ENCODE results near the gene CTU2.

CTU2 gene

DNA sequence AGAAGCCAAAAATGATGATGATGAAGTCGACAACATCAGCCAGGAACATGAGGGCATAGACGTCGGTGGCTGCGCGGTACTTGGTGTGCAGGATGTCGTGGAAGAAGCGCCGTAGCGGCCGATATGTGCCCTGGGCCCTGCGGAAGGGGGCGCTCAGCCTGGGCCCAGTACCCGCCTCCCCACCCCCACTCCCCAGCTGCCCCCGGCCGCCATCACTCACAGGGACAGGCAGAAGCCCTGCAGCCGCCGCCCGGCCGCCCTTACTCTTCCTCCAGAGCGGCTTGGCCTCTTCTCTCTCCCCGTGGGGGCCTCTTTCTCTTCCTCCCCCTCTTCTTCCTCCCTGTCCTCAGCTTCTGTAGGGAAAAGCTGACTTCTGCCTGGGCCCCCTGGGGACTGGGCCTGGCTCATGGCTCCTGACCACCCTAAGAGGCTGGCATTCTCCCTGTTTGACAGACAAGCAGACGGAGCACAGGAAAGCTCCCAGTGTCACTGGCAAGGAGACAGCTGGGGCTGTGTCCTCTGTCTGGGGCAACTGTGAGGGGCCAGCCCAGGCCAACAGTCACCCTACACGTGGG, 14.2 kb downstream of the CTU2 start:
- H3K27me3 ChIP-seq (ENCODE audit: control insufficient read depth, insufficient read depth, low read length), result no peaks in the 10 kb centered on the region
- H3K4me3 ChIP-seq (ENCODE audit: low read length), result no peak overlapping the region
- no peaks in the 10 kb centered on the region for H3K9me3 ChIP-seq (ENCODE audit: control insufficient read depth, low read depth, low read length)
- H3K4me1 ChIP-seq (ENCODE audit: control insufficient read depth, low read depth, low read length), result no peaks in the 10 kb centered on the region
- peaks cover 16% of the 10 kb centered on the region for H3K36me3 ChIP-seq (ENCODE audit: control insufficient read depth, low read depth, low read length)
- H3K27ac ChIP-seq (ENCODE audit: low read length), result no peak overlapping the region
- no peak overlapping the region for H3K9ac ChIP-seq (ENCODE audit: low read length)

DNA sequence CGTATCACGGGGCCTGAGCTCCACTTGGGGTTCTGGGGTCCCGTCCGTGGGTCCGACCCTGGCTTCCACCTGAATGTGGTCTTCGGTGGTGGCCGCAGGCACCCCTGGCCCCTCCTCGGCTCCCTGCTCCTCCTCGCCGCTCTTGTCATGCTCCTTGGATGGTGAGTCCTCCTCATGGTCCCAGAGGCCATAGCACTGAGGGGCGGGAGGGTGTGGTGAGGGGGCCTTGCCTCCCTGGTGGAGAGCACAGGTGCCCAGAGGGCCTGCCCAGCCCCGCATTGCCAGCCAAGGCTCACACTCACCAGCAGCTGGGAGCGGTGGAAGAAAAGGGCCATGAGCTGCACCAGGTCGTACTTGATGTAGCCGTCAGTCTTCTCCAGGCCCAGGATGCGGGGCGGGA, 14.9 kb downstream of the CTU2 start:
- no peaks in the 10 kb centered on the region for H3K4me1 ChIP-seq (ENCODE audit: control insufficient read depth, low read depth, low read length)
- peaks cover 10% of the 10 kb centered on the region for H3K36me3 ChIP-seq (ENCODE audit: control insufficient read depth, low read depth, low read length)
- H3K4me3 ChIP-seq (ENCODE audit: low read length), result no peak overlapping the region
- no peaks in the 10 kb centered on the region for H3K9me3 ChIP-seq (ENCODE audit: control insufficient read depth, low read depth, low read length)
- no peak overlapping the region for H3K27ac ChIP-seq (ENCODE audit: low read length)
- no peaks in the 10 kb centered on the region for H3K27me3 ChIP-seq (ENCODE audit: control insufficient read depth, insufficient read depth, low read length)
- H3K9ac ChIP-seq (ENCODE audit: low read length), result no peak overlapping the region

DNA sequence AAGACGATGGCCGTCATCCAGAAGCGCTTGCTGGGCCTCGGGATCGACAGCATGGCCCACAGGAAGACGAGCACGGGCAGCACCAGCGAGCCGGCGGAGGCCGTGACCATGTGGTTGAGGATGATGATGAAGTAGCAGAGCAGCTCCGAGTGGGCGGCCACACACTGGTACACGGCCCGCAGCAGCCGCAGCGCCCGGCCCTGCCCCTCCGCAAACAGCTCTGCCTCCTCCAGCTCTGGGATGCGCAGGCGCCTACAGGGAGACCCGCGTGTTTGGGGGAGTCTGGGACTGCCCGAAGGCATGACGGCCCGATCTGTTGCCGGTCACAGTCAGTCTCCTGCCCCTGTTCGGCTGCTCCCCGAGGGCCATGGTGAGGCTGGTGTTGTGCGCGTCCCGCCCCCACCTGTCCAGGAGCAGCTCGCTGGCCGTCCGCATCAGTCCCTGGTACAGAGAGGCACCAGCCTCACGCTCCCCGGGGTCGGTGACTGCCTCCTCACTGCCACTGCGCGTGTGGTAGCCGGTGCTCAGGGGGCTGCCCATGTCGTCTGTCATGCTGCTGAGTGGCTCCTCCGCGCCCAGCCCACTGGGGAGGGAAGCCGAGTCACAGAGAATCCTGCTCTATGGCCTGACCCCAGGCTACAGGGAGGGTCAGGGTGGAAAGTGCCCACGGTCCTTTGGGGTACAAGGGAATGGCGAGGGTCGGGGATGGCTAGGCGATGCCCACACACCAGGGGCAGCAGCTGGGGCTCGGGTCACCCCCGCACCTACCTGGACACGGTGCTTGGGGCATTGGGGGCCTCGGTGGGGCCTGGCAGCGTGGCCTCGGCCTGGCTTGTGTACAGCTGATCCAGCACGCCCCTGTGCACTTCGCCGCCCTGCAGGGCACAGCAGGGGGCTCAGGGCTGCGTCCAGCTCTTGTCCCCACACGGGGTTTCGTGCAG, 15.8 kb downstream of the CTU2 start:
- H3K36me3 ChIP-seq (ENCODE audit: control insufficient read depth, low read depth, low read length), result peaks cover 5% of the 10 kb centered on the region
- no peak overlapping the region for H3K4me3 ChIP-seq (ENCODE audit: low read length)
- no peak overlapping the region for H3K9ac ChIP-seq (ENCODE audit: low read length)
- no peaks in the 10 kb centered on the region for H3K4me1 ChIP-seq (ENCODE audit: control insufficient read depth, low read depth, low read length)
- H3K27me3 ChIP-seq (ENCODE audit: control insufficient read depth, insufficient read depth, low read length), result no peaks in the 10 kb centered on the region
- H3K9me3 ChIP-seq (ENCODE audit: control insufficient read depth, low read depth, low read length), result no peaks in the 10 kb centered on the region
- no peak overlapping the region for H3K27ac ChIP-seq (ENCODE audit: low read length)

DNA sequence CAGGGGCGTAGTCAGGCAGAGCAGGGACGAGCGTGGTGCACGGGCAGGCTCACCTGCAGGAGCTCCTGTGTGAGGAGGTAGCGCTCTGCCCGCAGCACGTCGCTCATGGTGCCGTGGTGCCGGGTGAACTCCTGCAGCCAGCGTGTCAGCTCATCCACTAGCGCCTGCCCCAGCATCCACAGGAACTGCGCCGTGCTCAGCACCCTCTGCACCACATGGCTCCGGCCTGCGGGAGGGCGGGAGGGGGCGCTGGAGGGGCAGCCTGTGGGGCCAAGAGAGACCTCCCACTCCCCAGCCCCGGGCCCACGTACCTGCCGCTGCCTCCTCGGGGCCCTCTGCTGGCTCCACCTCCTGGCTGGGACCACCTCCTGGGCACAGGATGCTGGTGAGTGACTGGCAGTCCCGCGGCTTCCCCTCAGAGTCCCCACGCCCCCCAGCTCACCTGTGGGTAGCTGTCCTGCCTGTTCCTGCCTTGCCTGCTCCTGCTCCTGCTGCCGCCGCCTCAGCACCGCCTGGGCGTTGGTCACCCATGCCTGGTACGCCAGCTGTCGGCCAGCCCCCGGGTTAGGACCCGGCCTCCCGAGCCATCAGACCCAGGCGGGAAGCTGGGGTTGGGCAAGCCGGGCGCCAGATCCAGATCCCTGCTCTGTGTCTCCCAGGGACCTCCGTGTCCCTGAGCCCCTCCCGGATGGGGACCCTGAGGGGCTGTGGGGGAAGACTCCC, 16.6 kb downstream of the CTU2 start:
- Histone ChIP-seq H3K27me3 (ENCODE audit: control insufficient read depth, insufficient read depth, low read length) (no peaks in the 10 kb centered on the region), H3K9me3 (ENCODE audit: control insufficient read depth, low read depth, low read length) (no peaks in the 10 kb centered on the region), H3K27ac (ENCODE audit: low read length) (no peak overlapping the region), H3K4me3 (ENCODE audit: low read length) (no peak overlapping the region), H3K9ac (ENCODE audit: low read length) (no peak overlapping the region), H3K4me1 (ENCODE audit: control insufficient read depth, low read depth, low read length) (no peaks in the 10 kb centered on the region), H3K36me3 (ENCODE audit: control insufficient read depth, low read depth, low read length) (peaks cover 3% of the 10 kb centered on the region)

DNA sequence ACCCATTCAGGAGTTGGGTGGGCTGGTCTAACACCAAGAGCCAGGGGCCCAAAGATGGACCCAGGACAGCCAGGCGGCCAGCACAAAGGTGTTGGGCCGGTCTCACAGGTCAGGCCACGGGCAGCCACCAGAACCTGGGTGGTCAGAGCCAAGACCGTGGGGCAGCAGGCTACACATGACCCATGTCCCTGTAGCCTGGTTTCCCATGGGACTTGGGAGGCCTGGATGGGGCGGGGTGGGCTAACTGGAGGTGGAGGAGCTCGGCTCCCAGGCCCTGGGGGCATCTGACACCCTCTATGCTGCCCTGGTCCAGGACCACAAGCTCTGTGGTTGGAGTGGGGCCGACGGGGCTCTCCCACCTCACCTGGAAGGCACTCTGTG, 17.2 kb downstream of the CTU2 start:
- no peak overlapping the region for H3K4me3 ChIP-seq (ENCODE audit: low read length)
- H3K27ac ChIP-seq (ENCODE audit: low read length), result no peak overlapping the region
- H3K4me1 ChIP-seq (ENCODE audit: control insufficient read depth, low read depth, low read length), result no peaks in the 10 kb centered on the region
- H3K9ac ChIP-seq (ENCODE audit: low read length), result no peak overlapping the region
- no peaks in the 10 kb centered on the region for H3K27me3 ChIP-seq (ENCODE audit: control insufficient read depth, insufficient read depth, low read length)
- H3K36me3 ChIP-seq (ENCODE audit: control insufficient read depth, low read depth, low read length), result peaks cover 3% of the 10 kb centered on the region
- no peaks in the 10 kb centered on the region for H3K9me3 ChIP-seq (ENCODE audit: control insufficient read depth, low read depth, low read length)

DNA sequence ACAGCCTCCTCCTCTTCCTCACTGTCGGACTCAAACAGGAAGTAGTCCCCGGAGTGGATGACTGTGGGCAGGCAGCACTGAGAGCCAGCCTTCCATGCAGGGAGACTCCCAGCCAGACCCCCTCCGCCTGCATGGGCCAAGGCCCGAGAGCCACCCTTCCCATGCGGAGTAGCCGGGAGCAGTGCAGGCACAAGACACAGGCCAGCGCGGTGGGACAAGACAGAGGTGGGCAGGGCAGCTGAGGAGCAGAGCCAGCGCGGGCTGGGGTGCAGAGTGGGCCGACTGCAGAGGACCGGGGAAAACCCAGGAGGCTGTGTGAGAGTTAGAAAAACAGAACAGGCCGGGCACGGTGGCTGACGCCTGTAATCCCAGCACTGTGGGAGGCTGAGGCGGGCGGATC, 17.6 kb downstream of the CTU2 start:
- H3K4me1 ChIP-seq (ENCODE audit: control insufficient read depth, low read depth, low read length), result no peaks in the 10 kb centered on the region
- H3K9me3 ChIP-seq (ENCODE audit: control insufficient read depth, low read depth, low read length), result no peaks in the 10 kb centered on the region
- H3K4me3 ChIP-seq (ENCODE audit: low read length), result no peak overlapping the region
- H3K27me3 ChIP-seq (ENCODE audit: control insufficient read depth, insufficient read depth, low read length), result no peaks in the 10 kb centered on the region
- H3K9ac ChIP-seq (ENCODE audit: low read length), result no peak overlapping the region
- H3K27ac ChIP-seq (ENCODE audit: low read length), result no peak overlapping the region
- peaks cover 3% of the 10 kb centered on the region for H3K36me3 ChIP-seq (ENCODE audit: control insufficient read depth, low read depth, low read length)

DNA sequence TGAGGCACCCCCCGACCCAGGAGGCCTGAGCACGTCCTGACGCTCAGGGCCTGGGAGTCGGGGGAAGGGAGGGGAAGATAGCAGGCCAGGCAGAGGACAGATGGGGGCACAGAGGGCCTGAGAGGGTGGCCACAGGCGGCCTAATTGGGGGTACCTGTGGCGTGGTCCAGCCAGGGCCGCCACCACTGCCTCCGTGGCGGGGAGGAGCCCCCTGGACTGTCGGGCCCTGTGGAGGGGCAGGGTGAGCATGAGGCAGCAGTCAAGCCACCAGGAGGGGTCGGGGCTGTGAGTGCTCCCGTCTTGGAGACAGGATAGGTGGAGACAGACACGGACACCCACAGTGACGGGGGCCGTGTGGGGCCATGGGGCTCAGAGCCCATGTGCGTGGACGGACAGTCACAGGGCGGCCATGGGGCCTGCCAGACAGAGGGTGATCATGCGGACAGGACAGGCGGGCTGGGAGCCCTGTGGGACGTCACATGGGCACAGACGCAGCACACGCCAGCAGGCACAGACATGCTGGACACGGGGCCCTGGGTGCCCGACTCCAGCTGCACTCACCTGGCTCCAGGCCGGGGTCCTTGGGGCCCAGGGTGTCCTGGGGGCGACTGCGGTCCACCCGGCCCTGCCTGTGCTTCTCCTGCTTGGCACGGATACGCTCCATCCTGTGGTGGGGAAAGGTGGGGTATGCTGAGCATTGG, 18.7 kb downstream of the CTU2 start:
- Histone ChIP-seq H3K27ac (ENCODE audit: low read length) (no peak overlapping the region), H3K4me1 (ENCODE audit: control insufficient read depth, low read depth, low read length) (no peaks in the 10 kb centered on the region), H3K4me3 (ENCODE audit: low read length) (no peak overlapping the region), H3K9ac (ENCODE audit: low read length) (no peak overlapping the region), H3K9me3 (ENCODE audit: control insufficient read depth, low read depth, low read length) (no peaks in the 10 kb centered on the region), H3K36me3 (ENCODE audit: control insufficient read depth, low read depth, low read length) (no peaks in the 10 kb centered on the region), H3K27me3 (ENCODE audit: control insufficient read depth, insufficient read depth, low read length) (no peaks in the 10 kb centered on the region)

DNA sequence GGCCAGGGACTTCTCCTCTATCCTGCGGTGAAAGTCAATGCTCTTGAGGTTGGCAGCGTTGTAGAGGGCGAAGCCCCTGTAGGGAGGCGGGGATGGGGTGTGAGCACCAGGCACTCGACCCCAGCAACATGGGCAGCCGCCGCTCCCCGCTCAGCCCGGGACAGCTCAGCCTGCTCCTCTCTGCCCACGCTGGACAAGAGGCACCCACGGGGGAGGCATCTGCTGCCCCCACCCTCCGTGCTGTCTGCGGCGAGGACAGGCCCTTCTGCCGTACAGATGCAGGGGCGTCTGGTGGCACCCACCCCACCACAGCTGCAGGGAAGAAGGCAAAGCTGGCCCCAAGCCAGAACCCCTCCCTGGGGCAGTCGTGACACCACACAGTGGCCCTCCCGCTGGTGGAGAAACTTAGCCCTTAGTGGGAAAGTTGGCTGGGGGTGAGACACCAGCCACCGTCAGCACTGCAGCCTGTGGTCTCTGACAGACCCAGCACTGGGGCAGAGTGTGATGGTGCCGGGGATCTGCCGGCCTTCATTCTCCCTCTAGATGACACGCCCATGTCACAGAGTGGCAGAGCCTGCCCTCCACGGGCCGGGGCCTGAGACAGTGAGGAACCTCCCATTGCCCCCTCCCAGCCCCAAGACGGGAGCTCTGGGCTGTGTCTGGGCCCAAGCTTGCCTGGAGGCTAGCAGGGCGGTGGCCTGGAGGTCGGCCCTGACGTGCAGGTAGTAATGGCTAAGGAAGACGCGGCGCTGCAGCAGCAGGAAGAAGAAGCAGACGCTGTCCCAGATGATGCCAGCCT, 19.5 kb downstream of the CTU2 start:
- H3K36me3 ChIP-seq (ENCODE audit: control insufficient read depth, low read depth, low read length), result no peaks in the 10 kb centered on the region
- H3K9me3 ChIP-seq (ENCODE audit: control insufficient read depth, low read depth, low read length), result no peaks in the 10 kb centered on the region

DNA sequence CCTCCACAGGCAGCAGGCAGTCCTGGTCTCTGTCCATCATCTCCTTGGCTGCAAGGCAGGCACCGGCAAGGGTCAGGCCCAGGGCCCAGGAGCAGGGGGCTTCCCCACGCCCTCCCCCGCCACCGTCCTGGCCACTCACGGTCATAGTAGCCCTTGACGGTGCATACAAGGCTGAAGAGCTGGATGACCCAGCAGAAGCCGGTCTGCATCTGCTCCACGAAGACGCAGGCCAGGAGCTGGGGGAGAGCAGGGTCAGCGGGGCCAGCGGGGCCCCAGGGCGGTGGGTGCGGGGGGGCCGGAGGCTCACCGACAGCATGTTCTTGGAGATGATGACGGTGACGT, 20.1 kb downstream of the CTU2 start:
- H3K4me3 ChIP-seq (ENCODE audit: low read length), result no peak overlapping the region

More for the DNA sequence above, 19.5 kb downstream of the CTU2 start:
- no peaks in the 10 kb centered on the region for H3K4me1 ChIP-seq (ENCODE audit: control insufficient read depth, low read depth, low read length)
- H3K4me3 ChIP-seq (ENCODE audit: low read length), result no peak overlapping the region
- no peak overlapping the region for H3K9ac ChIP-seq (ENCODE audit: low read length)
- H3K27ac ChIP-seq (ENCODE audit: low read length), result no peak overlapping the region
- no peaks in the 10 kb centered on the region for H3K27me3 ChIP-seq (ENCODE audit: control insufficient read depth, insufficient read depth, low read length)

DNA sequence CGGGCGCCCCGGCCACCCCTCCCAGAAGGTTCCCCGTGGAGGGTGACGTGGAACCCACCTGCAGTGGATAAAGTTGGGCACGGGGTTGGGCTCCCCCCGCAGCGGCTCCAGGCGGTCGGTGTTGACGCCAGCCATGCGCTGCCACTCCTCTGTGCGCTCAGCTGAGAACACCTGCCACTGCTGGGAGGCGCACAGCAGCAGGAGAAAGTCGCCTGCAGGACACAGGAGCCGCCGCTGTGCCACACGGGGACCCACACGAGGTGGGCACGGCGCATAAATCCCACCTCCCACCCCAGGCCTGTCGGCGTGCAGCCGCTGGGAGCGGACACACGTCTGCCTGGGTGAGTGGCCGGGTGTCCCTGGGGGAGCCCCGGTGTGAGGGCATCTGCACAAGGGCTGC, 20.7 kb downstream of the CTU2 start:
- no peak overlapping the region for H3K4me3 ChIP-seq (ENCODE audit: low read length)
- no peak overlapping the region for H3K27ac ChIP-seq (ENCODE audit: low read length)
- H3K36me3 ChIP-seq (ENCODE audit: control insufficient read depth, low read depth, low read length), result no peaks in the 10 kb centered on the region
- H3K9me3 ChIP-seq (ENCODE audit: control insufficient read depth, low read depth, low read length), result no peaks in the 10 kb centered on the region
- H3K4me1 ChIP-seq (ENCODE audit: control insufficient read depth, low read depth, low read length), result no peaks in the 10 kb centered on the region
- no peak overlapping the region for H3K9ac ChIP-seq (ENCODE audit: low read length)
- H3K27me3 ChIP-seq (ENCODE audit: control insufficient read depth, insufficient read depth, low read length), result no peaks in the 10 kb centered on the region

More for the DNA sequence above, 20.1 kb downstream of the CTU2 start:
- Histone ChIP-seq H3K9ac (ENCODE audit: low read length) (no peak overlapping the region), H3K36me3 (ENCODE audit: control insufficient read depth, low read depth, low read length) (no peaks in the 10 kb centered on the region), H3K4me1 (ENCODE audit: control insufficient read depth, low read depth, low read length) (no peaks in the 10 kb centered on the region), H3K27ac (ENCODE audit: low read length) (no peak overlapping the region), H3K27me3 (ENCODE audit: control insufficient read depth, insufficient read depth, low read length) (no peaks in the 10 kb centered on the region), H3K9me3 (ENCODE audit: control insufficient read depth, low read depth, low read length) (no peaks in the 10 kb centered on the region)

DNA sequence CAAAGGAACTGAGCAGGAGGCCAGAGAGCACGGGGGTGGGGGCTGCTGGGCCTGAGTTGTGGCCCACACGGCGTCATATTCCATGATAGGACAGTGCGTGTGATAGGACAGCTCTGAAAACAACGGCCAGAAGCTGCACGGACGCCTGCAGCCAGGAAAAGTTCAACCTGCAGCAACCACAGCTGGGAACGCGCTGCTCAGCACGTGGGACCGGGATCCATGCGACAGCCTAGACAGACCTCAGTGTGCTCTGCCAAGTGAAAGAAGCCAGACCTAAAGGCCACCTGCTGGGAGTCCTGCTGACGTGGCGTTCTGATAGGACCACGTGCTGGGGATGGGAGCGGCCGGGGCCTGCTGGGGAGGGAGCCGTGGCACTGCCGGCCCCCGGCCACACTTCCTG, 21.6 kb downstream of the CTU2 start:
- no peaks in the 10 kb centered on the region for H3K27me3 ChIP-seq (ENCODE audit: control insufficient read depth, insufficient read depth, low read length)
- H3K9ac ChIP-seq (ENCODE audit: low read length), result no peak overlapping the region
- H3K4me1 ChIP-seq (ENCODE audit: control insufficient read depth, low read depth, low read length), result no peaks in the 10 kb centered on the region
- no peaks in the 10 kb centered on the region for H3K36me3 ChIP-seq (ENCODE audit: control insufficient read depth, low read depth, low read length)
- no peaks in the 10 kb centered on the region for H3K9me3 ChIP-seq (ENCODE audit: control insufficient read depth, low read depth, low read length)
- H3K4me3 ChIP-seq (ENCODE audit: low read length), result no peak overlapping the region
- no peak overlapping the region for H3K27ac ChIP-seq (ENCODE audit: low read length)

Data from iPS-18a (cell line).